ENCODE measurements around the gene RSPRY1.

The RSPRY1 gene

GRCh38 chr16:57146735-57147134 lies 39.4 kb upstream of the RSPRY1 start:
- no peak for TF ChIP-seq CTCF (conservative IDR thresholded peaks at IDR 0.05; ENCODE audit: low read depth)
- peak overlapping the region; percentile 87 for H3K27ac ChIP-seq
- POLR2A ChIA-PET (ENCODE audit: low non-redundant PET) = no interaction called here
- CTCF ChIA-PET = no interaction called here
- DNase-seq (ENCODE audit: low spot score) = peak; percentile 36

DNA sequence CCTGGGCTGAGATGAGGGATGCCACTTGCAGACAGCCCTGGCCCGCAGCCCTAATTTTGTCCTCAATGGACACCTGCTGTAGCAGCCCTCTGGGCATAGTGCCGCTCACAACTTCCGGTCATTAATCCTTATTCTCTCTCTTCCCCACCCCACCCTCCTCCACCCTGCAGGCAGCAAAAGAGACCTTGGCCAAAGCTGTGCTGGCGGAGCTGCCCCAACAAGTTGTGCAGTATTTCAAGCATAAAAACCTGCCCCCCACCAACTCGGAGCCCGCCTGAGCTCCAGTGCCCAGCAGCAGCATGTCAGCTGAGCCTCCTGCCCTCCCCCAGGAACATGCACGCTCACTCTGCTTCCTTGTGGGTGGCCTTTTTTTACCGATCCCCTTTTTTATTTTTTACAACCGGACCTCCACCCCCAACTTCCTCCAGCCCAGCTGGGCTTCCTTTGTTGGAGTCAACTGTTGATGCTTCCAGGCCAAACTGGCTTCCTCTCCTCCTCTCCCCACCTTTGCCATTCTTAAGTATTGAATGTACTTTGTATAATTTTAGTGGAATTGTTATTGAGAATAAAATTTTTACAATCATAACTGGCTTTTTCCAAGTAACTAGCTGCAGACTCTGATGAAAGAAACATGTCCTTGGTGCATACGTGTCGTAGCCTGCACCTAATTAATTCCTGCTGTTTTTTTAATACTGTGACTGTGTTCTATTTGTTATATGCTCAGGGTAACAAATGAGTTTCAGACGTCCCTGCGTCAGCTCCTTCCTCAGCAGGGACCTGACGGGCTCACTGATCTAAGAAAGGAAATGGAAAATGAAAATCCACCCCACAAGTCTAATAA lies 38.5 kb upstream of the RSPRY1 start:
- no peak for DNase-seq (ENCODE audit: low spot score)

GRCh38 chr16:57148481-57148880 lies 37.6 kb upstream of the RSPRY1 start:
- peak overlapping the region; percentile 87 for H3K27ac ChIP-seq
- DNase-seq (ENCODE audit: low spot score) = no peak
- no peak for TF ChIP-seq CTCF (conservative IDR thresholded peaks at IDR 0.05; ENCODE audit: low read depth)
- ChIA-PET CTCF (interaction anchor here (0.7 to 1.0 kb wide), 2 partner anchors 21 to 37 kb away, joined by 3 to 4 read pairs; no protein-coding TSS in a partner anchor), POLR2A (ENCODE audit: low non-redundant PET) (no interaction called here)

More for the DNA sequence above, 38.5 kb upstream of the RSPRY1 start:
- TF ChIP-seq CTCF (conservative IDR thresholded peaks at IDR 0.05; ENCODE audit: low read depth) = no peak
- CTCF ChIA-PET = interaction anchor here (0.7 kb wide), 1 partner anchor 22 kb away, joined by 3 read pairs; no protein-coding TSS in a partner anchor
- peak overlapping the region; percentile 87 for H3K27ac ChIP-seq
- POLR2A ChIA-PET (ENCODE audit: low non-redundant PET) = no interaction called here

GRCh38 chr16:57149391-57149790 lies 36.7 kb upstream of the RSPRY1 start:
- no peak for TF ChIP-seq CTCF (conservative IDR thresholded peaks at IDR 0.05; ENCODE audit: low read depth)
- CTCF ChIA-PET = interaction anchor here (0.6 to 1.0 kb wide), 4 partner anchors 24 to 320 kb away, joined by 3 to 4 read pairs (median 4); partner anchors contain the start of gene CPNE2
- peak overlapping the region; percentile 87 for H3K27ac ChIP-seq
- POLR2A ChIA-PET (ENCODE audit: low non-redundant PET) = no interaction called here
- DNase-seq (ENCODE audit: low spot score) = no peak

- POLR2A ChIA-PET (ENCODE audit: low non-redundant PET) = no interaction called here
- CTCF ChIA-PET = interaction anchor here (0.7 kb wide), 1 partner anchor 151 kb away, joined by 4 read pairs; no protein-coding TSS in a partner anchor
- DNase-seq (ENCODE audit: low spot score) = no peak
- TF ChIP-seq CTCF (conservative IDR thresholded peaks at IDR 0.05; ENCODE audit: low read depth) = no peak
- H3K27ac ChIP-seq = peak overlapping the region; percentile 23; the same call in 1 of the 2 replicates
These were observed 35.3 kb upstream of the RSPRY1 start for GRCh38 chr16:57150682-57151330.

DNA sequence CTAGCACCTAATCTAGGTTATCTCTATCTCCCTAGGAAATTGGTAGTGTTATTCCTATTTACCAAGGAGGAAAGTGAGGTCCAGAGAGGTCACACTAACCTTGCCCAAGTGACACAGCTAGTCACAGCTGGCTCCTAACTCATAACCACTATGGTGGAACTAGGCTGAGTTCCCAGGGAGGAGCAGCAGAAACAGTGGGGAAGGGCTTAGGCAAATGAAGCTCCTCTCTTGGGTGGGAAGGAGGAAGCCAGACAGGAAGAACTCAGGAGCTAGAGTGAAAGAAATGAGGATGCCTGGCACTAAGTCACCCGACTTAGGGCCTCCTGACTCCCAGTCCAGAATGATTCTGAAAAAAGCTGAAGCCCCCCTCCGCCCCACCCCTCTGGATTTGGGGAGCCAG lies 34.8 kb upstream of the RSPRY1 start:
- TF ChIP-seq CTCF (conservative IDR thresholded peaks at IDR 0.05; ENCODE audit: low read depth) = no peak
- no peak for DNase-seq (ENCODE audit: low spot score)
- H3K27ac ChIP-seq = no peak overlapping the region
- ChIA-PET CTCF (interaction anchor here (0.7 kb wide), 1 partner anchor 151 kb away, joined by 4 read pairs; no protein-coding TSS in a partner anchor), POLR2A (ENCODE audit: low non-redundant PET) (no interaction called here)

Data from RWPE1 (cell line).